Activated T-helper 17 cell treated with anti-CD3 and anti-CD28 coated beads, Interleukin-2, amount 50 U/mL, for 72 hours (primary cell): ENCODE results near the gene MTX1. TPM values are rescaled to one million over a fixed set of nuclear protein-coding genes. Genes with fewer than 3 reads are reported as not detected.

Experiments
- ATAC-seq: fragments of 150-1000 bp; cut with Tn5 transposase; replicated peaks from 2 replicates; pipeline ENCODE4 v1.10.0; 2021; ENCODE audit warnings: mild to moderate bottlenecking, moderate library complexity
- H3K27ac Mint-ChIP-seq: one replicate; pipeline ENCODE4 v1.8.0; 2022; ENCODE audit warnings: mixed read lengths
- H3K27me3 Mint-ChIP-seq: one replicate; pipeline ENCODE4 v1.8.0; 2022; ENCODE audit warnings: mixed read lengths
- H3K36me3 Mint-ChIP-seq: one replicate; pipeline ENCODE4 v1.8.0; 2022; ENCODE audit warnings: low read depth, mild to moderate bottlenecking, mixed read lengths
- H3K4me1 Mint-ChIP-seq: one replicate; pipeline ENCODE4 v1.8.0; 2022; ENCODE audit warnings: mixed read lengths
- H3K4me3 Mint-ChIP-seq: one replicate; pipeline ENCODE4 v1.8.0; 2022; ENCODE audit warnings: mild to moderate bottlenecking, mixed read lengths
- H3K9me3 Mint-ChIP-seq: one replicate; pipeline ENCODE4 v1.8.0; 2022; ENCODE audit warnings: mixed read lengths
- total RNA-seq, 2 donors: library from RNA; stranded (reverse); gene quantifications; one replicate each; pipeline ENCODE4 v1.2.3, GENCODE V29; 2022

Gene MTX1
- total RNA-seq, 2 donors from 2014 or later: 31.3 to 59.9 TPM

- Mint-ChIP-seq H3K4me3 (peak overlapping the region; percentile 84), H3K9me3 (no peaks in the 10 kb centered on the region), H3K4me1 (peaks cover 31% of the 10 kb centered on the region), H3K27me3 (no peaks in the 10 kb centered on the region), H3K27ac (peak overlapping the region; percentile 56), H3K36me3 (peaks cover 59% of the 10 kb centered on the region)
- no peak for ATAC-seq
Measured at GRCh38 chr1:155256058-155256852, 47.8 kb downstream of the MTX1 start.

GRCh38 chr1:155260276-155260675, 51.8 kb downstream of the MTX1 start:
- Mint-ChIP-seq H3K9me3 (no peaks in the 10 kb centered on the region), H3K27me3 (no peaks in the 10 kb centered on the region), H3K27ac (peak overlapping the region; percentile 95), H3K36me3 (peaks cover 99% of the 10 kb centered on the region), H3K4me3 (peak overlapping the region; percentile 96), H3K4me1 (peaks cover 21% of the 10 kb centered on the region)
- ATAC-seq: no peak

GRCh38 chr1:155261493-155261851, 53.0 kb downstream of the MTX1 start:
- no peaks in the 10 kb centered on the region for H3K27me3 Mint-ChIP-seq
- peaks cover 99% of the 10 kb centered on the region for H3K36me3 Mint-ChIP-seq
- peak; percentile 20 for ATAC-seq
- peak overlapping the region; percentile 95 for H3K27ac Mint-ChIP-seq
- peaks cover 24% of the 10 kb centered on the region for H3K4me1 Mint-ChIP-seq
- peak overlapping the region; percentile 96 for H3K4me3 Mint-ChIP-seq
- H3K9me3 Mint-ChIP-seq: no peaks in the 10 kb centered on the region

- ATAC-seq: peak; percentile 97
- Mint-ChIP-seq H3K9me3 (no peaks in the 10 kb centered on the region), H3K36me3 (peaks cover 99% of the 10 kb centered on the region), H3K4me3 (peak within 1 kb of the TSS; percentile 96), H3K4me1 (peaks cover 19% of the 10 kb centered on the region), H3K27ac (peak within 1 kb of the TSS; percentile 95), H3K27me3 (no peaks in the 10 kb centered on the region)
Measured at GRCh38 chr1:155261852-155262673, 53.6 kb downstream of the MTX1 start, which contains the start of gene SCAMP3. Gene SCAMP3, minus strand, starts transcription at chr1:155262360. Its CDS starts 209 bp downstream, at chr1:155262151.

- peaks cover 99% of the 10 kb centered on the region for H3K36me3 Mint-ChIP-seq
- peaks cover 18% of the 10 kb centered on the region for H3K4me1 Mint-ChIP-seq
- peak overlapping the region; percentile 96 for H3K4me3 Mint-ChIP-seq
- H3K27ac Mint-ChIP-seq: peak overlapping the region; percentile 95
- H3K27me3 Mint-ChIP-seq: no peaks in the 10 kb centered on the region
- no peaks in the 10 kb centered on the region for H3K9me3 Mint-ChIP-seq
- no peak for ATAC-seq
Measured at GRCh38 chr1:155263067-155263466, 54.6 kb downstream of the MTX1 start.

Other genes with a start within 250 kb of the MTX1 start
- 10 to 100 TPM; 35.6 to 39.2 TPM for gene PYGO2, start 246.9 kb upstream of the MTX1 start, total RNA-seq
- gene SHC1, start 237.9 kb upstream of the MTX1 start, total RNA-seq: 10 to 100 TPM; 60.9 to 62.0 TPM
- 100 to 1,000 TPM; 162 to 188 TPM for gene CKS1B, start 234.0 kb upstream of the MTX1 start, total RNA-seq
- 10 to 100 TPM; 34.6 to 68.3 TPM for gene FLAD1, start 225.4 kb upstream of the MTX1 start, total RNA-seq
- under 1 TPM; 0.77 to 0.97 TPM for gene LENEP, start 215.1 kb upstream of the MTX1 start, total RNA-seq
- 100 to 1,000 TPM in 1 of 2 donors, 10 to 100 TPM in 1; 94.5 to 140 TPM for gene ZBTB7B, start 205.9 kb upstream of the MTX1 start, total RNA-seq
- 1 to 10 TPM in 1 of 2 donors, under 1 TPM in 1; 0.67 to 2.2 TPM for gene DCST2, start 174.9 kb upstream of the MTX1 start, total RNA-seq
- not detected for gene DCST1, start 174.9 kb upstream of the MTX1 start, total RNA-seq
- 10 to 100 TPM; 53.2 to 86.6 TPM for gene ADAM15, start 157.4 kb upstream of the MTX1 start, total RNA-seq
- gene EFNA4, start 145.0 kb upstream of the MTX1 start, total RNA-seq: 1 to 10 TPM; 4.6 to 7.0 TPM
- gene EFNA3, start 129.9 kb upstream of the MTX1 start, total RNA-seq: 10 to 100 TPM in 1 of 2 donors, 1 to 10 TPM in 1; 4.1 to 10.8 TPM
- under 1 TPM in 1 of 2 donors, not detected in 1; 0.48 TPM for gene EFNA1, start 80.8 kb upstream of the MTX1 start, total RNA-seq
- 10 to 100 TPM; 42.8 to 47.3 TPM for gene SLC50A1, start 72.8 kb upstream of the MTX1 start, total RNA-seq
- gene DPM3, start 68.2 kb upstream of the MTX1 start, total RNA-seq: 10 to 100 TPM; 29.4 to 40.6 TPM
- 100 to 1,000 TPM; 108 to 166 TPM for gene KRTCAP2, start 35.4 kb upstream of the MTX1 start, total RNA-seq
- 10 to 100 TPM; 10.6 to 16.6 TPM for gene TRIM46, start 34.8 kb upstream of the MTX1 start, total RNA-seq
- 10 to 100 TPM; 11.8 to 26.8 TPM for gene THBS3, start 798 bp upstream of the MTX1 start, total RNA-seq
- 10 to 100 TPM; 20.7 to 32.1 TPM for gene ENTREP3, start 46.8 kb downstream of the MTX1 start, total RNA-seq
- 100 to 1,000 TPM in 1 of 2 donors, 10 to 100 TPM in 1; 84.0 to 123 TPM for gene SCAMP3, start 53.7 kb downstream of the MTX1 start, total RNA-seq
- gene CLK2, start 64.8 kb downstream of the MTX1 start, total RNA-seq: 100 to 1,000 TPM in 1 of 2 donors, 10 to 100 TPM in 1; 87.7 to 131 TPM
- gene HCN3, start 68.8 kb downstream of the MTX1 start, total RNA-seq: 1 to 10 TPM; 4.1 to 6.0 TPM
- gene PKLR, start 92.7 kb downstream of the MTX1 start, total RNA-seq: not detected
- gene FDPS, start 100.2 kb downstream of the MTX1 start, total RNA-seq: 100 to 1,000 TPM; 319 to 371 TPM
- 10 to 100 TPM; 22.3 to 30.0 TPM for gene RUSC1, start 112.2 kb downstream of the MTX1 start, total RNA-seq